Smooth muscle cell (in vitro differentiated cells): ENCODE measurements around the gene C1R. TPM values are rescaled to one million over a fixed set of nuclear protein-coding genes. Genes with fewer than 3 reads are reported as not detected.
A peak's percentile ranks its signal among the peaks of the same experiment; 100 is the strongest.

Experiments used
- DNase-seq: peaks from one replicate; lab custom pipeline; 2025; ENCODE audit not compliant: unreplicated experiment; lab: John Stamatoyannopoulos, UW
- H2AFZ ChIP-seq: fragments of 200-600 bp; sonication (generic); 2 replicates; pipeline ENCODE4 v1.6.0; 2016; ENCODE audit warnings: antibody characterized with exemption, low read depth, mild to moderate bottlenecking
- H3F3A ChIP-seq: fragments of 200-600 bp; sonication (generic); 2 replicates; pipeline ENCODE4 v1.6.0; 2017; ENCODE audit warnings: antibody characterized with exemption, low read depth
- H3K27ac ChIP-seq: fragments of 200-600 bp; sonication (generic); 2 replicates; pipeline ENCODE4 v1.5.1; 2016; ENCODE audit warnings: low read depth, mild to moderate bottlenecking
- H3K27me3 ChIP-seq: fragments of 200-600 bp; sonication (generic); 2 replicates; pipeline ENCODE4 v1.6.1; 2016; ENCODE audit warnings: low read depth, mild to moderate bottlenecking
- H3K36me3 ChIP-seq: fragments of 200-600 bp; sonication (generic); 2 replicates; pipeline ENCODE4 v1.5.1; 2016; ENCODE audit warnings: low read depth
- H3K4me1 ChIP-seq: fragments of 200-600 bp; sonication (generic); 2 replicates; pipeline ENCODE4 v1.5.1; 2016; ENCODE audit warnings: low read depth
- H3K4me2 ChIP-seq: fragments of 200-600 bp; sonication (generic); 2 replicates; pipeline ENCODE4 v1.6.0; 2016; ENCODE audit warnings: mild to moderate bottlenecking
- H3K4me3 ChIP-seq: fragments of 200-600 bp; sonication (generic); 2 replicates; pipeline ENCODE4 v1.5.1; 2016; ENCODE audit warnings: mild to moderate bottlenecking
- H3K79me2 ChIP-seq: fragments of 200-600 bp; sonication (generic); 2 replicates; pipeline ENCODE4 v1.6.0; 2016; ENCODE audit warnings: low read depth, mild to moderate bottlenecking
- H3K9ac ChIP-seq: fragments of 200-600 bp; sonication (generic); 2 replicates; pipeline ENCODE4 v1.6.0; 2016; ENCODE audit warnings: low read depth
- H3K9me3 ChIP-seq: fragments of 200-600 bp; sonication (generic); replicated peaks from 2 replicates; pipeline ENCODE4 v1.5.1; 2016; ENCODE audit warnings: low read depth
- H4K20me1 ChIP-seq: fragments of 200-600 bp; sonication (generic); 2 replicates; pipeline ENCODE4 v1.6.0; 2016; ENCODE audit warnings: low read depth
- WGBS: methylation state at CpG from one replicate; pipeline ENCODE4 v1.1.7; 2016; ENCODE audit warnings: low lambda C conversion rate; 5-methylcytosine and 5-hydroxymethylcytosine counted together
- polyA plus RNA-seq: library from polyadenylated mRNA; unstranded; fragments of >200 nt; fragmentation: Nextera tagmentation; extraction: Ambion mirVana; gene quantifications from 2 replicates; pipeline ENCODE4 v1.2.1, GENCODE V29; 2016
- total RNA-seq: library from RNA; depleted of rRNA; stranded (reverse); fragments of >200 nt; gene quantifications from 2 replicates; pipeline ENCODE4 v1.2.3, GENCODE V29; 2014
- TF ChIP-seq, protein P1 (sequence below): fragments of 200-600 bp; sonication (generic); IDR thresholded peaks from 2 replicates; pipeline ENCODE4 v1.5.1; 2017; ENCODE audit warnings: borderline replicate concordance, mild to moderate bottlenecking, antibody characterized with exemption; ENCODE audit not compliant: insufficient read depth, poor library complexity, severe bottlenecking

Gene C1R
- total and polyA plus RNA-seq, 2 experiments from 2014 or later: 51.2 to 83.8 TPM

DNA sequence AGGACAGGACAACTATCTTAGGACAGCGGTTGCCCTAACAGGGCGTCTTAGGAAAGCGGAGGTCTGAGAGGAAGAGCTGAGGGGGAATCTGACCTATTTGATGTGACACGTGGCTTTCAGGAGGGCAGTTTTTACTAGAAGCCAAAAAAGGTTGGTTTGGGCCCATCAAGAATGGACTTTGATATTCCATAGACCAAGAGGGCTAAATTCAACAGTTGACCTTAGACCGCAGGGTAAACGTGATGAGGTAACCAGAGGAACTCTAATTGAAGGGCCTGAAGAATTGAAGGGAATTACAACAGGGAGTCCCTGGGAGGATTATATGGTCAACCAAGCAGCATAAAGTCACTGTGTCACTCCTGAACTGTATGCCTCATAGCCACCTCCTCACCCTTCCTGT lies 20.2 kb downstream of the C1R start:
- DNase-seq: no peak
- Histone ChIP-seq H2AFZ (no peak overlapping the region), H3K4me2 (no peak overlapping the region), H3K79me2 (no peaks in the 10 kb centered on the region), H3K9ac (no peak overlapping the region), H3K36me3 (no peaks in the 10 kb centered on the region), H3K27ac (no peak overlapping the region), H3K4me1 (no peaks in the 10 kb centered on the region), H3K27me3 (no peaks in the 10 kb centered on the region), H3F3A (peaks cover 10% of the 10 kb centered on the region), H3K4me3 (no peak overlapping the region), H3K9me3 (no peaks in the 10 kb centered on the region), H4K20me1 (no peaks in the 10 kb centered on the region)
- WGBS: 93% methylated on average over 6 of the region's 6 CpGs
- TF ChIP-seq, protein P1, sequence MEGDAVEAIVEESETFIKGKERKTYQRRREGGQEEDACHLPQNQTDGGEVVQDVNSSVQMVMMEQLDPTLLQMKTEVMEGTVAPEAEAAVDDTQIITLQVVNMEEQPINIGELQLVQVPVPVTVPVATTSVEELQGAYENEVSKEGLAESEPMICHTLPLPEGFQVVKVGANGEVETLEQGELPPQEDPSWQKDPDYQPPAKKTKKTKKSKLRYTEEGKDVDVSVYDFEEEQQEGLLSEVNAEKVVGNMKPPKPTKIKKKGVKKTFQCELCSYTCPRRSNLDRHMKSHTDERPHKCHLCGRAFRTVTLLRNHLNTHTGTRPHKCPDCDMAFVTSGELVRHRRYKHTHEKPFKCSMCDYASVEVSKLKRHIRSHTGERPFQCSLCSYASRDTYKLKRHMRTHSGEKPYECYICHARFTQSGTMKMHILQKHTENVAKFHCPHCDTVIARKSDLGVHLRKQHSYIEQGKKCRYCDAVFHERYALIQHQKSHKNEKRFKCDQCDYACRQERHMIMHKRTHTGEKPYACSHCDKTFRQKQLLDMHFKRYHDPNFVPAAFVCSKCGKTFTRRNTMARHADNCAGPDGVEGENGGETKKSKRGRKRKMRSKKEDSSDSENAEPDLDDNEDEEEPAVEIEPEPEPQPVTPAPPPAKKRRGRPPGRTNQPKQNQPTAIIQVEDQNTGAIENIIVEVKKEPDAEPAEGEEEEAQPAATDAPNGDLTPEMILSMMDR: no peak

DNA sequence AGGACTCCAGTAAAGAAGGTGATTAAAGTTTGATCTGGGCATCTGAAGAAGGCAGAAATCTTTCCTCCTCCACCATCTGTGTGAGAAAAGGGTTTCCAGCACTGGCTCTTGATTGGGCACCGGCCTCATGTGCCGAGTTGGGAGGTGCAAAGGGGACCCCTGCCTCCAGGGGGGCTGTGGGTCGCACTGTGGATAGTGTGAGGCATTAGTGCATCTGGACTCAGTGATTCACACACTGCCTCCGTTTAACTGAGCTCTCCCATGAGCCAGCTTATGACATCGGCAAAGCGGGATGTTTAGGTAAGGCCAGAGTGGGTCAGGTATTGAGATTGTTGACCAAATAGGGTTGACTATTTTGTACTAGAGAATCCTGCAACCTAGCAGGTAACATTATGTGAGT lies 22.9 kb downstream of the C1R start:
- no peaks in the 10 kb centered on the region for H3K4me1 ChIP-seq
- no peak overlapping the region for H2AFZ ChIP-seq
- H3K79me2 ChIP-seq: no peaks in the 10 kb centered on the region
- H3K4me2 ChIP-seq: no peak overlapping the region
- no peak overlapping the region for H3K27ac ChIP-seq
- no peak for DNase-seq
- H3K9ac ChIP-seq: no peak overlapping the region
- H3F3A ChIP-seq: peaks cover 10% of the 10 kb centered on the region
- H3K36me3 ChIP-seq: no peaks in the 10 kb centered on the region
- 92% methylated on average over 6 of the region's 6 CpGs for WGBS
- H3K4me3 ChIP-seq: no peak overlapping the region
- no peaks in the 10 kb centered on the region for H4K20me1 ChIP-seq
- TF ChIP-seq, protein P1: no peak
- no peaks in the 10 kb centered on the region for H3K9me3 ChIP-seq
- H3K27me3 ChIP-seq: no peaks in the 10 kb centered on the region

DNA sequence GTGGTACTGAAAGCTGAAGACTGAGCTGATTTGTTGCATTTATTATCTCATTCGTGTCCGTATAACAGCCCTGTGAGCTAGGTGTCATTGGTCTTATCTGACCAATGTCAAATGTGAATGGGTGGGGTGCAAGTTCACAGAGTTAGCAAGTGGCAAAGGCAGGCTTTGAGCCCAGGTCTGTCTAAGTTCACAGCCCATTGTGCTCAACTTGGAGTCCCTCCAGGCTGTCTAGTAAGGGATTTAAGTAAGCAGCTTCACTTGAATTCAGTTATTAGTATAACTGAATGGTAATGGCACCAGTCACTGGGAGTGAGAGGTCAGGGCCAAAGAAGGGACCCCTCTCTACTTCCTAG lies 23.3 kb downstream of the C1R start:
- H4K20me1 ChIP-seq: no peaks in the 10 kb centered on the region
- H3K9ac ChIP-seq: no peak overlapping the region
- no peaks in the 10 kb centered on the region for H3K27me3 ChIP-seq
- no peak overlapping the region for H3K27ac ChIP-seq
- DNase-seq: no peak
- H3K9me3 ChIP-seq: no peaks in the 10 kb centered on the region
- peaks cover 10% of the 10 kb centered on the region for H3F3A ChIP-seq
- no peaks in the 10 kb centered on the region for H3K79me2 ChIP-seq
- no peaks in the 10 kb centered on the region for H3K4me1 ChIP-seq
- peak overlapping the region; percentile 50 for H3K4me2 ChIP-seq
- TF ChIP-seq, protein P1: no peak
- no peak overlapping the region for H2AFZ ChIP-seq
- H3K4me3 ChIP-seq: no peak overlapping the region
- 16% methylated on average over 2 of the region's 2 CpGs for WGBS
- no peaks in the 10 kb centered on the region for H3K36me3 ChIP-seq

DNA sequence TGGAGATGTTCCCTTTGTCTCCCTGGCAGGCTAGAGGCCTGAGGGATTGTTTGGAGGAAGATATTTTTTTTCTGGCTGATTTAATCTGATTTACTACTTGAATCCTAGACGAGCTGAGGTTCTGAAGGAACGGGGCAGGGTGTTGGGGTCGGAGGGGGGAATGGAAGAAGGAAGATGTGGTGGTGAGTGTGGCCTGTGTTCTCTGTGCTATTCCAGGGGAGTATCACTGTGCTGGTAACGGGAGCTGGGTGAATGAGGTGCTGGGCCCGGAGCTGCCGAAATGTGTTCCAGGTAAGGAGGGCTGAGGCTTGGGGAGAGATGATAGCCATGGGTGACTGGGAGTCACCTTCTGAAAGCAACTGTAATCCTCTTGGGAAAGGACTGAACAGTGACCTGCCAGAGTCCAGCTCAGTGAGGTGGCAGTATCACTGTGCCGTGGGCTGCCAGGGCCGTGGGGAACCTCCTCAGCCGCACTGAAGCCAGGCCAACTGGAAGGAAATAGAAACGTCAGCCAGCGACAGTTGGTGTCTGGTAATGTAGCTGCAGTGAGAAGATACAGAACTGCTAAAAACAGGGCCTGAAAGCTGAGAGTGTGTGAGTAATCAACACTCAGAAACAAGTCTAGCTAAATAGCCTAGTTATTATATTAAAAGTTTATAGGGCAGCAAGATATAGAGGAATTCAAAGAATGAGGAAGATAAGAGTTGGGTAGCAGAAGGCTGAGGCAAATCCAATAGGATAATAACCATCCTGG lies 23.8 kb downstream of the C1R start:
- no peak overlapping the region for H3K4me3 ChIP-seq
- DNase-seq: no peak
- no peaks in the 10 kb centered on the region for H3K36me3 ChIP-seq
- H3K4me1 ChIP-seq: no peaks in the 10 kb centered on the region
- TF ChIP-seq, protein P1: no peak
- H3K9ac ChIP-seq: no peak overlapping the region
- H3K4me2 ChIP-seq: peak overlapping the region; percentile 50
- no peaks in the 10 kb centered on the region for H3K9me3 ChIP-seq
- no peaks in the 10 kb centered on the region for H3K79me2 ChIP-seq
- H3K27me3 ChIP-seq: no peaks in the 10 kb centered on the region
- peak overlapping the region; percentile 66 for H3K27ac ChIP-seq
- H4K20me1 ChIP-seq: no peaks in the 10 kb centered on the region
- no peak overlapping the region for H2AFZ ChIP-seq
- WGBS: 53% methylated on average over 11 of the region's 11 CpGs
- peaks cover 10% of the 10 kb centered on the region for H3F3A ChIP-seq
